HEK293 (cell line): ENCODE data around the gene ERICH4.

Experiments
- CTCF ChIA-PET: fragments of 350-600 bp; formaldehyde crosslinking; extraction: SDS; loops from one replicate; lab custom pipeline; 2021; ENCODE audit warnings: antibody characterized with exemption; lab: Yijun Ruan, JAX
- POLR2A ChIA-PET: fragments of 300-600 bp; formaldehyde crosslinking; extraction: SDS; loops from one replicate; lab custom pipeline; 2020; ENCODE audit warnings: antibody characterized with exemption, inconsistent platforms; lab: Yijun Ruan, JAX
- H3K27ac ChIP-seq: fragments of 200-500 bp; sonication (Bioruptor generic); 2 replicates; pipeline ENCODE4 v1.5.1; 2014; ENCODE audit warnings: low read depth, low read length, control low read depth, inconsistent platforms; ENCODE audit errors: extremely low read depth
- H3K36me3 ChIP-seq, 2 experiments: fragments of 200-500 bp in 1 of 2; sonication (Bioruptor generic) in 1 of 2; 1 replicate in 1 of 2; 2 replicates in 1 of 2; pipeline ENCODE4 v1.5.1; 2014 to 2017; ENCODE audit warnings: inconsistent platforms in 2 of 2, low read length in 2 of 2; ENCODE audit not compliant: control insufficient read depth in 2 of 2, insufficient read depth in 1 of 2
- H3K4me1 ChIP-seq: fragments of 200-500 bp; sonication (Bioruptor generic); 2 replicates; pipeline ENCODE4 v1.5.1; 2014; ENCODE audit warnings: mild to moderate bottlenecking, low read length, inconsistent platforms; ENCODE audit not compliant: control insufficient read depth, insufficient read depth
- H3K4me3 ChIP-seq: 2 replicates; pipeline ENCODE4 v1.5.1; 2011; ENCODE audit warnings: low read depth, mild to moderate bottlenecking, control low read depth, low read length, moderate library complexity
- H3K9me3 ChIP-seq: fragments of 200-500 bp; sonication (Bioruptor generic); 2 replicates; pipeline ENCODE4 v1.5.1; 2014; ENCODE audit warnings: low read depth, low read length, inconsistent platforms; ENCODE audit not compliant: control insufficient read depth, insufficient read depth
- BCL6B ChIP-seq: fragments of 450-650 bp; formaldehyde crosslinking; IDR thresholded peaks from 2 replicates; pipeline ENCODE4 v1.5.1; 2017; ENCODE audit warnings: missing biosample characterization, missing genetic modification characterization
- CTCF ChIP-seq: fragments of 450-650 bp; formaldehyde crosslinking; IDR thresholded peaks from 2 replicates; pipeline ENCODE4 v1.5.1; 2016; ENCODE audit warnings: missing biosample characterization, missing genetic modification characterization
- GLI2 ChIP-seq: fragments of 450-650 bp; formaldehyde crosslinking; IDR thresholded peaks from 2 replicates; pipeline ENCODE4; 2017; ENCODE audit warnings: missing biosample characterization, missing genetic modification characterization, low read depth, borderline replicate concordance
- KLF10 ChIP-seq: fragments of 450-650 bp; IDR thresholded peaks from 2 replicates; pipeline ENCODE4 v1.5.1; 2018; ENCODE audit warnings: missing biosample characterization, mild to moderate bottlenecking, missing genetic modification characterization
- MZF1 ChIP-seq: fragments of 450-650 bp; formaldehyde crosslinking; IDR thresholded peaks from 2 replicates; pipeline ENCODE4 v1.5.1; 2017; ENCODE audit warnings: missing biosample characterization, missing genetic modification characterization, borderline replicate concordance
- SP3 ChIP-seq: fragments of 450-650 bp; formaldehyde crosslinking; IDR thresholded peaks from 2 replicates; pipeline ENCODE4 v1.5.1; 2016; ENCODE audit warnings: missing biosample characterization, missing genetic modification characterization
- TCF7L2 ChIP-seq: IDR thresholded peaks from 2 replicates; pipeline ENCODE4 v1.6.1; 2011; ENCODE audit warnings: low read depth, mild to moderate bottlenecking, inconsistent platforms, low read length, moderate library complexity, borderline replicate concordance
- WT1 ChIP-seq: fragments of 450-650 bp; formaldehyde crosslinking; IDR thresholded peaks from 2 replicates; pipeline ENCODE4 v1.5.1; 2016; ENCODE audit warnings: missing biosample characterization, missing genetic modification characterization
- ZFP3 ChIP-seq: fragments of 450-650 bp; formaldehyde crosslinking; IDR thresholded peaks from 2 replicates; pipeline ENCODE4 v1.5.1; 2016; ENCODE audit warnings: low read depth, missing biosample characterization, missing genetic modification characterization
- ZNF133 ChIP-seq: fragments of 450-650 bp; formaldehyde crosslinking; IDR thresholded peaks from 2 replicates; pipeline ENCODE4 v1.5.1; 2016; ENCODE audit warnings: missing biosample characterization, missing genetic modification characterization
- ZNF138 ChIP-seq: fragments of 450-650 bp; formaldehyde crosslinking; IDR thresholded peaks from 2 replicates; pipeline ENCODE4 v1.5.1; 2016; ENCODE audit warnings: missing biosample characterization, missing genetic modification characterization, borderline replicate concordance
- ZNF155 ChIP-seq: fragments of 450-650 bp; formaldehyde crosslinking; IDR thresholded peaks from 2 replicates; pipeline ENCODE4 v1.5.1; 2016; ENCODE audit warnings: missing biosample characterization, missing genetic modification characterization
- ZNF16 ChIP-seq: fragments of 450-650 bp; formaldehyde crosslinking; IDR thresholded peaks from 2 replicates; pipeline ENCODE4 v1.5.1; 2016; ENCODE audit warnings: low read depth, missing biosample characterization, missing genetic modification characterization
- ZNF335 ChIP-seq: fragments of 450-650 bp; formaldehyde crosslinking; conservative IDR thresholded peaks from 2 replicates; pipeline ENCODE4 v1.5.1; 2016; ENCODE audit warnings: missing biosample characterization, missing genetic modification characterization
- ZNF350 ChIP-seq: fragments of 450-650 bp; formaldehyde crosslinking; IDR thresholded peaks from 2 replicates; pipeline ENCODE4 v1.5.0; 2017; ENCODE audit warnings: missing biosample characterization, mild to moderate bottlenecking, missing genetic modification characterization
- ZNF521 ChIP-seq: fragments of 450-650 bp; formaldehyde crosslinking; IDR thresholded peaks from 2 replicates; pipeline ENCODE4 v1.5.1; 2017; ENCODE audit warnings: missing biosample characterization, mild to moderate bottlenecking, missing genetic modification characterization
- ZNF544 ChIP-seq: fragments of 450-650 bp; formaldehyde crosslinking; IDR thresholded peaks from 2 replicates; pipeline ENCODE4 v1.5.0; 2017; ENCODE audit warnings: missing biosample characterization, missing genetic modification characterization
- ZNF571 ChIP-seq: fragments of 450-650 bp; formaldehyde crosslinking; IDR thresholded peaks from 2 replicates; pipeline ENCODE4 v1.5.0; 2017; ENCODE audit warnings: missing biosample characterization, missing genetic modification characterization
- ZNF747 ChIP-seq: fragments of 450-650 bp; formaldehyde crosslinking; IDR thresholded peaks from 2 replicates; pipeline ENCODE4 v1.5.1; 2016; ENCODE audit warnings: missing biosample characterization, missing genetic modification characterization
- ZNF792 ChIP-seq: fragments of 450-650 bp; formaldehyde crosslinking; IDR thresholded peaks from 2 replicates; pipeline ENCODE4 v1.5.1; 2016; ENCODE audit warnings: missing biosample characterization, missing genetic modification characterization

Gene ERICH4

GRCh38 chr19:41435936-41436673 lies 6.9 kb upstream of the ERICH4 start:
- ChIA-PET CTCF (interaction anchor here (0.6 to 2.3 kb wide), 10 partner anchors 13 to 169 kb away, joined by 3 to 13 read pairs (median 4); no protein-coding TSS in a partner anchor), POLR2A (interaction anchor here (1.1 to 1.5 kb wide), 3 partner anchors 57 to 126 kb away, joined by 3 to 6 read pairs (median 3); partner anchors contain the start of genes B9D2 and CCDC97)
- Histone ChIP-seq H3K9me3 (no peaks in the 10 kb centered on the region), H3K27ac (no peak overlapping the region), H3K4me3 (no peak overlapping the region), H3K36me3 (peaks cover 28 to 36% of the 10 kb centered on the region in 2 experiments; a peak in 2 of 3 replicates), H3K4me1 (peaks cover 4% of the 10 kb centered on the region; the same call in 1 of the 2 replicates)
- TF ChIP-seq ZNF544 (tag by site-specific recombination) (no peak), ZNF155 (no peak), ZNF571 (no peak), MZF1 (tag by site-specific recombination) (no peak), CTCF (tag by site-specific recombination) (no peak), ZNF138 (tag by site-specific recombination) (no peak), ZNF792 (tag by site-specific recombination) (no peak), WT1 (tag by site-specific recombination) (no peak), ZFP3 (tag by site-specific recombination) (no peak), ZNF133 (tag by site-specific recombination) (no peak), ZNF16 (tag by site-specific recombination) (no peak), BCL6B (no peak), TCF7L2 (no peak), GLI2 (tag by site-specific recombination) (no peak), KLF10 (tag by site-specific recombination) (no peak), ZNF521 (no peak), ZNF350 (tag by site-specific recombination) (no peak), ZNF747 (no peak)

- POLR2A ChIA-PET: interaction anchor here (1.1 kb wide), 1 partner anchor 58 kb away, joined by 3 read pairs; no protein-coding TSS in a partner anchor
- Histone ChIP-seq H3K4me3 (no peak overlapping the region), H3K9me3 (no peaks in the 10 kb centered on the region), H3K4me1 (peaks cover 4% of the 10 kb centered on the region; the same call in 1 of the 2 replicates), H3K36me3 (peaks cover 28 to 31% of the 10 kb centered on the region in 2 experiments; a peak in 2 of 3 replicates), H3K27ac (no peak overlapping the region)
- TF ChIP-seq SP3 (tag by site-specific recombination) (no peak), ZNF335 (tag by site-specific recombination) (no peak)
- CTCF ChIA-PET: interaction anchor here (0.6 to 2.3 kb wide), 7 partner anchors 12 to 169 kb away, joined by 3 to 13 read pairs (median 4); no protein-coding TSS in a partner anchor
Measured at GRCh38 chr19:41436674-41436951, 6.3 kb upstream of the ERICH4 start.
